GM12878 (cell line): ENCODE data around the gene GGCX. TPM values are rescaled to one million over a fixed set of nuclear protein-coding genes. Genes with fewer than 3 reads are reported as not detected.
A peak's percentile ranks its signal among the peaks of the same experiment; 100 is the strongest.

Source experiments
- BCL11A ChIP-seq: IDR thresholded peaks from 2 replicates; pipeline ENCODE4 v1.6.1; 2011; ENCODE audit warnings: low read depth, low read length
- BHLHE40 ChIP-seq, 2 experiments: fragments of 450-650 bp in 1 of 2; IDR thresholded peaks; 2 replicates each; pipeline ENCODE4 v1.6.1; 2011 to 2017; ENCODE audit warnings: low read depth in 2 of 2, borderline replicate concordance in 1 of 2, improper control_type of control experiment in 1 of 2, low read length in 1 of 2, mild to moderate bottlenecking in 1 of 2
- CBFB ChIP-seq: IDR thresholded peaks from 2 replicates; pipeline ENCODE4 v1.6.1; 2016; ENCODE audit warnings: antibody characterized with exemption, low read depth
- MEF2A ChIP-seq: IDR thresholded peaks from 2 replicates; pipeline ENCODE4 v1.6.1; 2011; ENCODE audit warnings: low read depth, mild to moderate bottlenecking, low read length, moderate library complexity; ENCODE audit not compliant: insufficient read depth
- MYB ChIP-seq: fragments of 150-350 bp; IDR thresholded peaks from 2 replicates; pipeline ENCODE4 v1.6.1; 2014; ENCODE audit warnings: mild to moderate bottlenecking, low read depth, low read length, borderline replicate concordance
- PAX5 ChIP-seq: IDR thresholded peaks from 2 replicates; pipeline ENCODE4 v1.6.1; 2011; ENCODE audit warnings: low read depth, low read length, borderline replicate concordance
- POLR2AphosphoS2 ChIP-seq: IDR thresholded peaks from 2 replicates; pipeline ENCODE4 v1.6.1; 2011; ENCODE audit warnings: low read depth, mild to moderate bottlenecking, low read length, improper control_type of control experiment, moderate library complexity
- SMAD5 ChIP-seq: IDR thresholded peaks from 2 replicates; pipeline ENCODE4 v1.6.1; 2016; ENCODE audit warnings: antibody characterized with exemption, low read depth
- SUPT20H ChIP-seq: IDR thresholded peaks from 2 replicates; pipeline ENCODE4 v1.6.1; 2011; ENCODE audit warnings: low read depth, mild to moderate bottlenecking, low read length, moderate library complexity, borderline replicate concordance; ENCODE audit not compliant: control insufficient read depth
- TCF7 ChIP-seq: IDR thresholded peaks from 2 replicates; pipeline ENCODE4 v1.6.1; 2014; ENCODE audit warnings: antibody characterized with exemption, borderline replicate concordance
- ZNF207 ChIP-seq: fragments of 450-650 bp; IDR thresholded peaks from 2 replicates; pipeline ENCODE4 v1.6.1; 2014; ENCODE audit warnings: antibody characterized with exemption, mild to moderate bottlenecking, borderline replicate concordance
- polyA plus RNA-seq, 11 experiments: library from polyadenylated mRNA; depleted of rRNA in 4 of 11; unstranded in 6 of 11; stranded (reverse) in 5 of 11; fragments of >200 nt; fragmentation: Nextera tagmentation in 4 of 11; fragmentation: Illumina TruSeq in 1 of 11; extraction: Ambion mirVana in 4 of 11; extraction: Trizol in 1 of 11; gene quantifications; 1 replicate in 1 of 11; 2 replicates in 10 of 11; pipeline versions ENCODE4 v1.2.1 to v1.2.3, GENCODE V29; 2011 to 2016; ENCODE audit warnings: inconsistent platforms in 2 of 11, missing spikeins in 2 of 11, low read depth in 1 of 11
- total RNA-seq, 4 experiments: library from RNA; depleted of rRNA in 3 of 4; stranded (reverse); fragments of >200 nt in 3 of 4; fragmentation: Illumina TruSeq in 1 of 4; extraction: Trizol in 1 of 4; gene quantifications; 2 replicates each; pipeline versions ENCODE4 v1.2.1 to v1.2.3, GENCODE V29; 2013 to 2021
- TF ChIP-seq, protein P1 (sequence below): fragments of 150-350 bp; IDR thresholded peaks from 2 replicates; pipeline ENCODE4 v1.6.1; 2016; ENCODE audit warnings: low read depth, low read length
- TF ChIP-seq, protein P2 (sequence below): IDR thresholded peaks from 2 replicates; pipeline ENCODE4 v1.6.1; 2012; ENCODE audit warnings: low read depth, low read length, improper control_type of control experiment
- TF ChIP-seq, protein P3 (sequence below): fragments of 450-650 bp; IDR thresholded peaks from 2 replicates; pipeline ENCODE4 v1.6.1; 2018; ENCODE audit warnings: borderline replicate concordance, mild to moderate bottlenecking; ENCODE audit not compliant: partially characterized antibody
- TF ChIP-seq, protein P4 (sequence below): fragments of 450-650 bp; IDR thresholded peaks from 2 replicates; pipeline ENCODE4 v1.6.1; 2017; ENCODE audit warnings: mild to moderate bottlenecking
- TF ChIP-seq, protein P5 (sequence below): IDR thresholded peaks from 2 replicates; pipeline ENCODE4 v1.6.1; 2011; ENCODE audit warnings: low read depth, low read length, improper control_type of control experiment, borderline replicate concordance
- TF ChIP-seq, protein P6 (sequence below): IDR thresholded peaks from 2 replicates; pipeline ENCODE4 v1.6.1; 2012; ENCODE audit warnings: low read depth, low read length, improper control_type of control experiment

Gene GGCX
- total and polyA plus RNA-seq, 10 of the 15 experiments (the other 5 are each of a cell fraction or from before 2014, with no cell fraction given): 18.1 to 52.7 (median 25.0) TPM

DNA sequence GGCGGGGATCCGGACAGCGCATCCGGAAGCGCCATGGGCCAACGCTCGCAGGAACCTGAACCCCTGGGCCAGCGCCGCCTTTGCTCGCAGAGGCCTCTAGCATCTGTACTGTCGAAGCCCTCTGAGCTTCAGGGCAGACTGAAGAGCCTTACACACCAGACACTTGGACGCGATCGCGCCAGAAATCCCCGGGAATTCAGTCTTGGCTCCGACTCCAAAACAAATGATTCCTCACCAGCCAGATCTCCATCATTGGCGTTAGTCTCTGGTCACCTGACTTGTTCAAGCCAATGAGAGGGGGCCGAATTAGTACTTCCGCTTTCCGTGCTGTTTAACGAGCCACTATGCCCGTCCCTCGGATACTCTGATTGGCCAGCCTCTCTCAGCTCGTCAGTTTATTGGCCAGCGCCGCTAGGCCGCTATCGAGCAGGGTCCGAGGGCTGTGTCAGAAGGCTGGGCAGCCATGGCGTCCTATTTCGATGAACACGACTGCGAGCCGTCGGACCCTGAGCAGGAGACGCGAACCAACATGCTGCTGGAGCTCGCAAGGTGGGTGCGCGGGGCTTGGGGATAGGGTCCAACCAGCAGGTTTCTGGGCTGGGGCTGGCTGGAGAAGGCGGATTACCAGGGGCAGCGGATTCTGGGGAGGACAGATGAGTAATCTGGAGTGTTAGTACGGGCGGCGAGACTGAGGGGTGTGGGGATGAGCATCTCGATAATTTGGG, 34.2 kb upstream of the GGCX start, which contains the start of gene RNF181 (continued):
- TF ChIP-seq, protein P1, sequence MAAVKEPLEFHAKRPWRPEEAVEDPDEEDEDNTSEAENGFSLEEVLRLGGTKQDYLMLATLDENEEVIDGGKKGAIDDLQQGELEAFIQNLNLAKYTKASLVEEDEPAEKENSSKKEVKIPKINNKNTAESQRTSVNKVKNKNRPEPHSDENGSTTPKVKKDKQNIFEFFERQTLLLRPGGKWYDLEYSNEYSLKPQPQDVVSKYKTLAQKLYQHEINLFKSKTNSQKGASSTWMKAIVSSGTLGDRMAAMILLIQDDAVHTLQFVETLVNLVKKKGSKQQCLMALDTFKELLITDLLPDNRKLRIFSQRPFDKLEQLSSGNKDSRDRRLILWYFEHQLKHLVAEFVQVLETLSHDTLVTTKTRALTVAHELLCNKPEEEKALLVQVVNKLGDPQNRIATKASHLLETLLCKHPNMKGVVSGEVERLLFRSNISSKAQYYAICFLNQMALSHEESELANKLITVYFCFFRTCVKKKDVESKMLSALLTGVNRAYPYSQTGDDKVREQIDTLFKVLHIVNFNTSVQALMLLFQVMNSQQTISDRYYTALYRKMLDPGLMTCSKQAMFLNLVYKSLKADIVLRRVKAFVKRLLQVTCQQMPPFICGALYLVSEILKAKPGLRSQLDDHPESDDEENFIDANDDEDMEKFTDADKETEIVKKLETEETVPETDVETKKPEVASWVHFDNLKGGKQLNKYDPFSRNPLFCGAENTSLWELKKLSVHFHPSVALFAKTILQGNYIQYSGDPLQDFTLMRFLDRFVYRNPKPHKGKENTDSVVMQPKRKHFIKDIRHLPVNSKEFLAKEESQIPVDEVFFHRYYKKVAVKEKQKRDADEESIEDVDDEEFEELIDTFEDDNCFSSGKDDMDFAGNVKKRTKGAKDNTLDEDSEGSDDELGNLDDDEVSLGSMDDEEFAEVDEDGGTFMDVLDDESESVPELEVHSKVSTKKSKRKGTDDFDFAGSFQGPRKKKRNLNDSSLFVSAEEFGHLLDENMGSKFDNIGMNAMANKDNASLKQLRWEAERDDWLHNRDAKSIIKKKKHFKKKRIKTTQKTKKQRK: no peak; the same call in 1 of the 2 replicates
- TF ChIP-seq CBFB: no peak; the same call in 1 of the 2 replicates
- TF ChIP-seq, protein P2, sequence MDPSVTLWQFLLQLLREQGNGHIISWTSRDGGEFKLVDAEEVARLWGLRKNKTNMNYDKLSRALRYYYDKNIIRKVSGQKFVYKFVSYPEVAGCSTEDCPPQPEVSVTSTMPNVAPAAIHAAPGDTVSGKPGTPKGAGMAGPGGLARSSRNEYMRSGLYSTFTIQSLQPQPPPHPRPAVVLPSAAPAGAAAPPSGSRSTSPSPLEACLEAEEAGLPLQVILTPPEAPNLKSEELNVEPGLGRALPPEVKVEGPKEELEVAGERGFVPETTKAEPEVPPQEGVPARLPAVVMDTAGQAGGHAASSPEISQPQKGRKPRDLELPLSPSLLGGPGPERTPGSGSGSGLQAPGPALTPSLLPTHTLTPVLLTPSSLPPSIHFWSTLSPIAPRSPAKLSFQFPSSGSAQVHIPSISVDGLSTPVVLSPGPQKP: peak; percentile 63
- TF ChIP-seq, protein P3, sequence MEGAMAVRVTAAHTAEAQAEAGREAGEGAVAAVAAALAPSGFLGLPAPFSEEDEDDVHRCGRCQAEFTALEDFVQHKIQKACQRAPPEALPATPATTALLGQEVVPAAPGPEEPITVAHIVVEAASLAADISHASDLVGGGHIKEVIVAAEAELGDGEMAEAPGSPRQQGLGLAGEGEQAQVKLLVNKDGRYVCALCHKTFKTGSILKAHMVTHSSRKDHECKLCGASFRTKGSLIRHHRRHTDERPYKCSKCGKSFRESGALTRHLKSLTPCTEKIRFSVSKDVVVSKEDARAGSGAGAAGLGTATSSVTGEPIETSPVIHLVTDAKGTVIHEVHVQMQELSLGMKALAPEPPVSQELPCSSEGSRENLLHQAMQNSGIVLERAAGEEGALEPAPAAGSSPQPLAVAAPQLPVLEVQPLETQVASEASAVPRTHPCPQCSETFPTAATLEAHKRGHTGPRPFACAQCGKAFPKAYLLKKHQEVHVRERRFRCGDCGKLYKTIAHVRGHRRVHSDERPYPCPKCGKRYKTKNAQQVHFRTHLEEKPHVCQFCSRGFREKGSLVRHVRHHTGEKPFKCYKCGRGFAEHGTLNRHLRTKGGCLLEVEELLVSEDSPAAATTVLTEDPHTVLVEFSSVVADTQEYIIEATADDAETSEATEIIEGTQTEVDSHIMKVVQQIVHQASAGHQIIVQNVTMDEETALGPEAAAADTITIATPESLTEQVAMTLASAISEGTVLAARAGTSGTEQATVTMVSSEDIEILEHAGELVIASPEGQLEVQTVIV: peak; percentile 87
- TF ChIP-seq, protein P4, sequence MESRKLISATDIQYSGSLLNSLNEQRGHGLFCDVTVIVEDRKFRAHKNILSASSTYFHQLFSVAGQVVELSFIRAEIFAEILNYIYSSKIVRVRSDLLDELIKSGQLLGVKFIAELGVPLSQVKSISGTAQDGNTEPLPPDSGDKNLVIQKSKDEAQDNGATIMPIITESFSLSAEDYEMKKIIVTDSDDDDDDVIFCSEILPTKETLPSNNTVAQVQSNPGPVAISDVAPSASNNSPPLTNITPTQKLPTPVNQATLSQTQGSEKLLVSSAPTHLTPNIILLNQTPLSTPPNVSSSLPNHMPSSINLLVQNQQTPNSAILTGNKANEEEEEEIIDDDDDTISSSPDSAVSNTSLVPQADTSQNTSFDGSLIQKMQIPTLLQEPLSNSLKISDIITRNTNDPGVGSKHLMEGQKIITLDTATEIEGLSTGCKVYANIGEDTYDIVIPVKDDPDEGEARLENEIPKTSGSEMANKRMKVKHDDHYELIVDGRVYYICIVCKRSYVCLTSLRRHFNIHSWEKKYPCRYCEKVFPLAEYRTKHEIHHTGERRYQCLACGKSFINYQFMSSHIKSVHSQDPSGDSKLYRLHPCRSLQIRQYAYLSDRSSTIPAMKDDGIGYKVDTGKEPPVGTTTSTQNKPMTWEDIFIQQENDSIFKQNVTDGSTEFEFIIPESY: no peak
- TF ChIP-seq, protein P5, sequence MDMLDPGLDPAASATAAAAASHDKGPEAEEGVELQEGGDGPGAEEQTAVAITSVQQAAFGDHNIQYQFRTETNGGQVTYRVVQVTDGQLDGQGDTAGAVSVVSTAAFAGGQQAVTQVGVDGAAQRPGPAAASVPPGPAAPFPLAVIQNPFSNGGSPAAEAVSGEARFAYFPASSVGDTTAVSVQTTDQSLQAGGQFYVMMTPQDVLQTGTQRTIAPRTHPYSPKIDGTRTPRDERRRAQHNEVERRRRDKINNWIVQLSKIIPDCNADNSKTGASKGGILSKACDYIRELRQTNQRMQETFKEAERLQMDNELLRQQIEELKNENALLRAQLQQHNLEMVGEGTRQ: peak; percentile 80
- 0 out of 2 replicates have a peak, but pooled peaks have one; percentile 28 for TF ChIP-seq ZNF207
- 0 out of 2 replicates have a peak, but pooled peaks have one; percentile 48 for TF ChIP-seq SMAD5
- TF ChIP-seq MEF2A: no peak
- peak; percentile 84 for TF ChIP-seq POLR2AphosphoS2
- TF ChIP-seq, protein P6, sequence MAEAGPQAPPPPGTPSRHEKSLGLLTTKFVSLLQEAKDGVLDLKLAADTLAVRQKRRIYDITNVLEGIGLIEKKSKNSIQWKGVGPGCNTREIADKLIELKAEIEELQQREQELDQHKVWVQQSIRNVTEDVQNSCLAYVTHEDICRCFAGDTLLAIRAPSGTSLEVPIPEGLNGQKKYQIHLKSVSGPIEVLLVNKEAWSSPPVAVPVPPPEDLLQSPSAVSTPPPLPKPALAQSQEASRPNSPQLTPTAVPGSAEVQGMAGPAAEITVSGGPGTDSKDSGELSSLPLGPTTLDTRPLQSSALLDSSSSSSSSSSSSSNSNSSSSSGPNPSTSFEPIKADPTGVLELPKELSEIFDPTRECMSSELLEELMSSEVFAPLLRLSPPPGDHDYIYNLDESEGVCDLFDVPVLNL: no peak
- no peak for TF ChIP-seq MYB
- no peak for TF ChIP-seq PAX5
- no peak for TF ChIP-seq SUPT20H
- no peak for TF ChIP-seq BCL11A
- TF ChIP-seq BHLHE40 (IDR thresholded peaks at IDR 0.05; ENCODE audit: borderline replicate concordance in 1 of 2, low read depth in 2 of 2, low read length in 1 of 2): peak; percentile 24 to 43; a peak in 1 of 4 replicates
- TF ChIP-seq TCF7: no peak
